CD14-positive monocyte (primary cell): ENCODE results near the gene KCNK3. TPM values are rescaled to one million over a fixed set of nuclear protein-coding genes. Genes with fewer than 3 reads are reported as not detected.

Experiments used
- DNase-seq, 3 donors: peaks; one replicate each; pipeline ENCODE4 v3.0.0-alpha.2; 2011 to 2022
- H2AFZ ChIP-seq: 2 replicates; pipeline ENCODE4 v1.6.0; 2012; ENCODE audit warnings: mild to moderate bottlenecking, low read depth, low read length, inconsistent platforms; ENCODE audit not compliant: insufficient read depth, poor library complexity, severe bottlenecking
- H3K27ac ChIP-seq, 2 donors: 1 replicate in 1 of 2; 2 replicates in 1 of 2; pipeline ENCODE4 v1.5.1; 2012 to 2013; ENCODE audit warnings: low read length in 2 of 2, control low read depth in 1 of 2, inconsistent platforms in 1 of 2, low read depth in 1 of 2, mild to moderate bottlenecking in 1 of 2
- H3K27me3 ChIP-seq, 2 donors: one replicate each; pipeline versions ENCODE4 v1.6.0 to v1.6.1; 2011 to 2013; ENCODE audit warnings: low read length in 2 of 2; ENCODE audit not compliant: control insufficient read depth in 2 of 2, insufficient read depth in 2 of 2
- H3K36me3 ChIP-seq, 2 donors: replicated peaks in 1 of 2; 1 replicate in 1 of 2; 2 replicates in 1 of 2; pipeline versions ENCODE4 v1.5.1 to v1.6.1; 2012 to 2013; ENCODE audit warnings: low read length in 2 of 2, control low read depth in 1 of 2, inconsistent platforms in 1 of 2, mild to moderate bottlenecking in 1 of 2; ENCODE audit not compliant: insufficient read depth in 2 of 2, control insufficient read depth in 1 of 2
- H3K4me1 ChIP-seq, 2 donors: 1 replicate in 1 of 2; 2 replicates in 1 of 2; pipeline versions ENCODE4 v1.5.1 to v1.6.1; 2012 to 2013; ENCODE audit warnings: low read length in 2 of 2, control low read depth in 1 of 2, inconsistent platforms in 1 of 2, mild to moderate bottlenecking in 1 of 2, moderate library complexity in 1 of 2; ENCODE audit not compliant: insufficient read depth in 2 of 2, control insufficient read depth in 1 of 2
- H3K4me2 ChIP-seq: replicated peaks from 2 replicates; pipeline ENCODE3; 2012; ENCODE audit warnings: low read length, moderate library complexity, mild to moderate bottlenecking; ENCODE audit not compliant: poor library complexity, severe bottlenecking; ENCODE audit errors: extremely low read depth
- H3K4me3 ChIP-seq, 3 experiments: fragments of 200-600 bp in 1 of 3; sonication (generic) in 1 of 3; replicated peaks in 1 of 3; 1 replicate in 2 of 3; 2 replicates in 1 of 3; pipeline ENCODE4 v1.5.1; 2011 to 2013; ENCODE audit warnings: low read length in 3 of 3, mild to moderate bottlenecking in 3 of 3, control low read depth in 2 of 3, low read depth in 2 of 3, inconsistent platforms in 1 of 3, moderate library complexity in 1 of 3
- H3K79me2 ChIP-seq: 2 replicates; pipeline ENCODE4 v1.6.0; 2012; ENCODE audit warnings: mild to moderate bottlenecking, control low read depth, inconsistent platforms, low read length, moderate library complexity; ENCODE audit not compliant: insufficient read depth
- H3K9ac ChIP-seq: 2 replicates; pipeline ENCODE4 v1.6.0; 2017; ENCODE audit warnings: low read length, mild to moderate bottlenecking; ENCODE audit not compliant: insufficient read depth, poor library complexity, severe bottlenecking
- H3K9me3 ChIP-seq, 2 donors: replicated peaks in 1 of 2; 1 replicate in 1 of 2; 2 replicates in 1 of 2; pipeline versions ENCODE4 v1.5.1 to v1.6.1; 2012 to 2013; ENCODE audit warnings: low read length in 2 of 2, control low read depth in 1 of 2; ENCODE audit not compliant: control insufficient read depth in 1 of 2, insufficient read depth in 1 of 2
- H4K20me1 ChIP-seq: 2 replicates; pipeline ENCODE4 v1.6.0; 2012; ENCODE audit warnings: mild to moderate bottlenecking, low read length, control low read depth, moderate library complexity; ENCODE audit not compliant: insufficient read depth
- H3K27ac Mint-ChIP-seq, 7 donors: one replicate each; pipeline ENCODE4 v1.8.0; 2020; ENCODE audit warnings: mild to moderate bottlenecking in 7 of 7, mixed read lengths in 7 of 7, moderate library complexity in 6 of 7, inconsistent platforms in 2 of 7
- H3K27me3 Mint-ChIP-seq, 3 donors: one replicate each; pipeline ENCODE4 v1.8.0; 2021 to 2022; ENCODE audit warnings: low read depth in 3 of 3, mild to moderate bottlenecking in 3 of 3, mixed read lengths in 3 of 3, moderate library complexity in 3 of 3, inconsistent platforms in 1 of 3
- H3K36me3 Mint-ChIP-seq, 2 donors: one replicate each; pipeline ENCODE4 v1.8.0; 2020; ENCODE audit warnings: mixed read lengths in 2 of 2, inconsistent platforms in 1 of 2, mild to moderate bottlenecking in 1 of 2
- H3K4me1 Mint-ChIP-seq: one replicate; pipeline ENCODE4 v1.8.0; 2020; ENCODE audit warnings: mild to moderate bottlenecking, mixed read lengths
- H3K4me3 Mint-ChIP-seq, 2 donors: one replicate each; pipeline ENCODE4 v1.8.0; 2020; ENCODE audit warnings: mild to moderate bottlenecking in 2 of 2, mixed read lengths in 2 of 2, moderate library complexity in 1 of 2
- H3K9me3 Mint-ChIP-seq, 7 donors: one replicate each; pipeline ENCODE4 v1.8.0; 2020 to 2022; ENCODE audit warnings: mixed read lengths in 7 of 7, mild to moderate bottlenecking in 6 of 7, moderate library complexity in 6 of 7, inconsistent platforms in 2 of 7
- WGBS: methylation state at CpG from one replicate; pipeline ENCODE4 v1.1.5; 2013; ENCODE audit warnings: missing lambda C conversion rate; ENCODE audit not compliant: insufficient coverage; 5-methylcytosine and 5-hydroxymethylcytosine counted together
- intact Hi-C, 2 donors: fragments of 100-400 bp; cut with micrococcal nuclease; formaldehyde crosslinking; loops; one replicate each; pipeline versions ENCODE4 v1.15.0 to v1.15.1; 2023
- polyA plus RNA-seq, 3 donors: library from polyadenylated mRNA; depleted of rRNA in 1 of 3; unstranded in 2 of 3; stranded (reverse) in 1 of 3; fragments of 300-500 nt in 2 of 3; fragments of >200 nt in 1 of 3; fragmentation: Illumina TruSeq in 2 of 3; gene quantifications; 1 replicate in 2 of 3; 2 replicates in 1 of 3; pipeline ENCODE4 v1.2.3, GENCODE V29; 2012 to 2021
- TF ChIP-seq, protein P1 (sequence below): fragments of 200-600 bp; IDR thresholded peaks from one replicate; pipeline ENCODE4 v1.8.0; 2022; ENCODE audit warnings: antibody characterized with exemption, mild to moderate bottlenecking

Gene KCNK3
- polyA plus RNA-seq, 3 donors, result not detected

DNA sequence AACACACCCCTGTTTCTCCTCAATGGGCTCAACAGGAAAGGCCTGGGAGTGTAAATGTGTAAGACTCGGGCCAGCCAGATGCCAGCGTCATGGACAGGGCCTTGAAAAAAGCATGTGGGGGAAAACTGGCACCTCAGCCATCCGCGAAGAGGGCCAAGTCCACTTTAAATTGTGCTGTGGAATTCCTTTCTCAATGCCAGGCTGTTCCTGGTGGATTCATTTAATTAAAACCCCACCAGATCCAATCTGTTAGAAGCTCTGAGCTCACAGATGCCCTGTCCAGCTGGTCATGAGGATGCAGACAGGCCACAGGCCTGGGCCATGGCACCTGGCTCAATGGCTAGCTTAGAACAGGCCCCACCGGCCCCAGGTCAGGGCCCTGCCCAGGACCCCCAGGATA is 24.8 kb downstream of the KCNK3 start:
- no peak for DNase-seq
- H3K4me1 ChIP-seq, result no peaks in the 10 kb centered on the region
- intact Hi-C loops, result no loop called here
- no peak overlapping the region for H3K4me3 Mint-ChIP-seq
- no peak overlapping the region for H3K4me2 ChIP-seq
- no peak overlapping the region for H3K27ac ChIP-seq
- no peak overlapping the region for H2AFZ ChIP-seq
- H3K79me2 ChIP-seq, result no peaks in the 10 kb centered on the region
- H3K4me3 ChIP-seq, result no peak overlapping the region
- no peak overlapping the region for H3K9ac ChIP-seq
- H3K27me3 ChIP-seq, result no peaks in the 10 kb centered on the region
- WGBS, result 78% methylated on average over 3 of the region's 5 CpGs
- H3K4me1 Mint-ChIP-seq, result no peaks in the 10 kb centered on the region
- TF ChIP-seq, protein P1, sequence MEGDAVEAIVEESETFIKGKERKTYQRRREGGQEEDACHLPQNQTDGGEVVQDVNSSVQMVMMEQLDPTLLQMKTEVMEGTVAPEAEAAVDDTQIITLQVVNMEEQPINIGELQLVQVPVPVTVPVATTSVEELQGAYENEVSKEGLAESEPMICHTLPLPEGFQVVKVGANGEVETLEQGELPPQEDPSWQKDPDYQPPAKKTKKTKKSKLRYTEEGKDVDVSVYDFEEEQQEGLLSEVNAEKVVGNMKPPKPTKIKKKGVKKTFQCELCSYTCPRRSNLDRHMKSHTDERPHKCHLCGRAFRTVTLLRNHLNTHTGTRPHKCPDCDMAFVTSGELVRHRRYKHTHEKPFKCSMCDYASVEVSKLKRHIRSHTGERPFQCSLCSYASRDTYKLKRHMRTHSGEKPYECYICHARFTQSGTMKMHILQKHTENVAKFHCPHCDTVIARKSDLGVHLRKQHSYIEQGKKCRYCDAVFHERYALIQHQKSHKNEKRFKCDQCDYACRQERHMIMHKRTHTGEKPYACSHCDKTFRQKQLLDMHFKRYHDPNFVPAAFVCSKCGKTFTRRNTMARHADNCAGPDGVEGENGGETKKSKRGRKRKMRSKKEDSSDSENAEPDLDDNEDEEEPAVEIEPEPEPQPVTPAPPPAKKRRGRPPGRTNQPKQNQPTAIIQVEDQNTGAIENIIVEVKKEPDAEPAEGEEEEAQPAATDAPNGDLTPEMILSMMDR, result no peak
- H3K27me3 Mint-ChIP-seq, result peaks cover 0 to 7% (median 7%) of the 10 kb centered on the region in 3 donors
- H3K36me3 Mint-ChIP-seq, result no peaks in the 10 kb centered on the region
- no peak overlapping the region for H3K27ac Mint-ChIP-seq
- H3K9me3 ChIP-seq, result no peaks in the 10 kb centered on the region
- no peaks in the 10 kb centered on the region for H4K20me1 ChIP-seq
- no peaks in the 10 kb centered on the region for H3K36me3 ChIP-seq
- peaks cover 0 to 1% (median 0%) of the 10 kb centered on the region in 7 donors for H3K9me3 Mint-ChIP-seq

DNA sequence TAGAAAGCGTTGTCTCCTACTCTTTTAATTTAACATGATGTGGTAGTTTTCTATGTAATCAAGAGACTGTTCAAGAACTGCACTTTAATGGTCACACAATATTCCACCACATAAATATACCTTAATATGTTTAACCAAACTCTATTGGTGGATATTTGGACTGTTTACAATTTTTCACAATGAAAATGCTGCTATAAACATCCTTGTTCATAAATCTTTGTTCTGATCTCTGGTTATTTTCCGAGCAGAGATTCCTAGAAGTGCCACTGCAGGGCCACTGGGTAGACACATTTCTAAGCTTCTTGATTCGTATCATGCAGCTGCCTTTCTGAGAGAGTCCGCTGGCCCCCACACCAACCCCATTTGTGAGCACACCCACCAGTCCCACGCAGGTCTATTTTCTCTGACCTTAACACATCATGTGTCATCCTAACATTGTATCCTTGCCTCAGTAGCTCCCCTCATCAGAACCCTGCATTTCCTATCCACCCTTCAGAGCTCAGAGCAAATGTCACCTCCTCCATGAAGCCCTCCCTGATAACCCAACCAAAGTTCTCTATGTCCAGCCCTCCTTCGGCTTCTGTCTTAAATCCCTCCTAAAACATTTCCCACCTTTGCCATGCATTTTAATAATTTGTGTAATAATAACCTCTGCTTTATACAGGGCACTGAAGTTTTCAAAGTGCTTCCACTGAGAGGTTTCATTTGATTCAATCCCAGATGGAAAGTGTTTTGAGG is 26.6 kb downstream of the KCNK3 start:
- Histone ChIP-seq H3K9ac (no peak overlapping the region), H3K4me3 (no peak overlapping the region), H3K27ac (no peak overlapping the region), H3K36me3 (no peaks in the 10 kb centered on the region), H2AFZ (no peak overlapping the region), H3K9me3 (no peaks in the 10 kb centered on the region), H4K20me1 (no peaks in the 10 kb centered on the region), H3K79me2 (no peaks in the 10 kb centered on the region), H3K27me3 (no peaks in the 10 kb centered on the region), H3K4me2 (no peak overlapping the region), H3K4me1 (no peaks in the 10 kb centered on the region)
- H3K4me3 Mint-ChIP-seq, result no peak overlapping the region
- DNase-seq, result no peak
- no peaks in the 10 kb centered on the region for H3K4me1 Mint-ChIP-seq
- no peak overlapping the region for H3K27ac Mint-ChIP-seq
- H3K36me3 Mint-ChIP-seq, result no peaks in the 10 kb centered on the region
- TF ChIP-seq, protein P1, result no peak
- H3K9me3 Mint-ChIP-seq, result peaks cover 0 to 1% (median 0%) of the 10 kb centered on the region in 7 donors
- intact Hi-C loops, result no loop called here
- peaks cover 0 to 5% (median 2%) of the 10 kb centered on the region in 3 donors for H3K27me3 Mint-ChIP-seq
- WGBS, result 84% methylated on average over 4 of the region's 6 CpGs
